Esophagus (tissue), 2 donors: Measurements from ENCODE around the gene SERPINE1. TPM values are rescaled to one million over a fixed set of nuclear protein-coding genes. Genes with fewer than 3 reads are reported as not detected.

Experiments
- H3K27ac ChIP-seq, 2 donors: one replicate each; pipeline ENCODE4 v1.5.1; 2013; ENCODE audit warnings: low read depth in 2 of 2, mild to moderate bottlenecking in 2 of 2, inconsistent platforms in 1 of 2, low read length in 1 of 2, moderate library complexity in 1 of 2
- H3K27me3 ChIP-seq, 2 donors: one replicate each; pipeline ENCODE4 v1.6.1; 2013; ENCODE audit warnings: low read length in 2 of 2, control low read depth in 1 of 2, mild to moderate bottlenecking in 1 of 2; ENCODE audit not compliant: insufficient read depth in 2 of 2, control insufficient read depth in 1 of 2
- H3K36me3 ChIP-seq, 2 donors: one replicate each; pipeline ENCODE4 v1.6.1; 2013; ENCODE audit warnings: low read length in 1 of 2; ENCODE audit not compliant: control insufficient read depth in 2 of 2, insufficient read depth in 2 of 2
- H3K4me1 ChIP-seq, 2 donors: one replicate each; pipeline ENCODE4 v1.6.1; 2013; ENCODE audit warnings: low read length in 1 of 2; ENCODE audit not compliant: control insufficient read depth in 2 of 2, insufficient read depth in 2 of 2
- H3K4me3 ChIP-seq, 2 donors: one replicate each; pipeline ENCODE4 v1.5.1; 2013; ENCODE audit warnings: low read length in 2 of 2, mild to moderate bottlenecking in 2 of 2, low read depth in 1 of 2, moderate library complexity in 1 of 2
- H3K9me3 ChIP-seq, 2 donors: one replicate each; pipeline ENCODE4 v1.6.1; 2013; ENCODE audit warnings: mild to moderate bottlenecking in 2 of 2, low read depth in 1 of 2, low read length in 1 of 2, moderate library complexity in 1 of 2; ENCODE audit not compliant: control insufficient read depth in 2 of 2, insufficient read depth in 1 of 2
- WGBS, 2 donors: extraction: QIAGEN DNeasy Blood & Tissue Kit; methylation state at CpG; one replicate each; pipeline ENCODE4 v1.1.7; 2013; 5-methylcytosine and 5-hydroxymethylcytosine counted together
- polyA plus RNA-seq, 2 donors: library from polyadenylated mRNA; stranded (reverse); fragments of 200-250 nt; gene quantifications; one replicate each; pipeline ENCODE4 v1.2.3, GENCODE V29; 2013
- donor health status: healthy with polysubstance abuse.
- donor health status: Bipolar disorder and iron deficiency.

Gene SERPINE1
- polyA plus RNA-seq, 2 donors = 0.88 to 1.3 TPM

DNA sequence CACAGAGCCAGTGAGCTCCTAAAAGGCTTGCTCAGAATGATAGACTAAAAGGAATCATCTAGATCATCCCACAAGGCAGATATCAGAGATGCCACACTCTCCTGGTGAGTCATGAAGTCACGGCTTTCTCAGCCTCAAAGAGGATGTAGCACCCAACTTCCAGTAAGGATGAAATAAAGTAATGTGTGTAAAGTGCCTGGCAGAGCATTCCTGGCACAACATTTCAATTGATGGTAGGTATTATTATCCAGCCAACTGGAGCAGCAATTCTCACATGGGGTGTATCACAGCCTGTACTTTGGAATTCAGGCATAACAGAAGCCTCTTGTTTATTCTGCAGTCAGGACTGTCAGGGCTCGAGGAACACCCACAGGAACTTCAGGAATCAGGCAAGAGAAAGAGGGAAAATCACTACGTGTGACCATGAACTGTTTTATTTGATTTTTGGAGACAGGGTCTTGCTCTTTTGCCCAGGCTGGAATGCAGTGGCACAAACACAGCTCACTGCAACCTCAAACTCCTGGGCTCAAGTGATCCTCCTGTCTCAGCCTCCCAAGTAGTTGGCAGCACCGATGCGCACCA is 58.4 kb downstream of the SERPINE1 start:
- WGBS, 2 donors = 44 to 50% methylated on average over 5 of the region's 5 CpGs
- H3K27ac ChIP-seq = no peak overlapping the region
- no peaks in the 10 kb centered on the region for H3K4me1 ChIP-seq
- H3K9me3 ChIP-seq = no peaks in the 10 kb centered on the region
- no peaks in the 10 kb centered on the region for H3K36me3 ChIP-seq
- H3K27me3 ChIP-seq = peaks cover 0 to 4% of the 10 kb centered on the region in 2 donors
- no peak overlapping the region for H3K4me3 ChIP-seq

DNA sequence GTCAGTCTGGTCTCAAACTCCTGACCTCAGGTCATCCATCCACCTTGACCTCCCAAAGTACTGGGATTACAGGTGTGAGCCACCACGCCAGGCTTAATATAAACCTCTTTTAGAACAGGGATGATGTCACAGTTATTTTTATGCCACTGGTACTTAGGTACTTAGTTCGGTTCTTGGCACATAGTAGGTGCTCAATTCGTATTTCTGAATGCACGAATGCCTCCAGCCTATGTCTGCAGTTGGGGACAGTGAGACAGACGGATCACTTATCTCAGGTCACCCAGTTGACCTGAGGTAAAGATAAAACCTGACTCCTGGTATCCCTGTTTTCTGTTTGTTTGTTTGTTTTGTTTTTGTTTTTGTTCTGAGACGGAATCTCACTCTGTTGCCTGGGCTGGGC is 59.3 kb downstream of the SERPINE1 start:
- 63 to 66% methylated on average over 6 of the region's 6 CpGs for whole genome bisulfite sequencing, 2 donors
- no peaks in the 10 kb centered on the region for H3K4me1 ChIP-seq
- H3K9me3 ChIP-seq = no peaks in the 10 kb centered on the region

DNA sequence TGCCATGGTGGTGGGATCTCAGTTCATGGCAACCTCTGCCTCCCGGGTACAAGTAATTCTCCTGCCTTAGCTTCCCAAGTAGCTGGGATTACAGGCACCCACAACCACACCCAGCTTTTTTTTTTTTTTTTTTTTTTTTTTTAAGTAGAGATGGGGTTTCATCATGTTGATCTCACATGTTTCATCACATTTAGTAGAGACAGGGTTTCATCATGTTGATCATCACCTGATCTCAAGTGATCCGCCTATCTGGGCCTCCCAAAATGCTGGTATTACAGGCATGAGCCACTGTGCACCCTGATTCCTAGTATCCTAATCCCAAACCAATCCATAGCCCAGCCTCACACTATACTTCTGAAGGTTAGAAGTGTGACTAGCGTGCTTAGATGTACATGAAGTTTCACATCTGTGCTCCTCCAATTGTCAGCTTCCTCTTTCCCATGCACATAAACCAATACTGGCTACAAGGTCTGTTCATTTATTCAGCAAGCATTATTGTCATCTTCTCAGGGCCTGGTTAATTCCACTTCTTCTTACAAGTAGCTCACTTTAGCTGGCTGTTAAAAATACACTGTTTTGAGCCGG is 60.0 kb downstream of the SERPINE1 start:
- Histone ChIP-seq H3K4me3 (no peak overlapping the region), H3K36me3 (no peaks in the 10 kb centered on the region), H3K27me3 (no peaks in the 10 kb centered on the region), H3K9me3 (no peaks in the 10 kb centered on the region), H3K4me1 (no peaks in the 10 kb centered on the region), H3K27ac (no peak overlapping the region)
- WGBS, 2 donors = 85 to 86% methylated on average over 4 of the region's 4 CpGs

More for the DNA sequence above, 59.3 kb downstream of the SERPINE1 start:
- no peaks in the 10 kb centered on the region for H3K36me3 ChIP-seq
- H3K27ac ChIP-seq = no peak overlapping the region
- no peak overlapping the region for H3K4me3 ChIP-seq
- H3K27me3 ChIP-seq = no peaks in the 10 kb centered on the region

Other genes with a start within 250 kb of the SERPINE1 start
- gene UFSP1, start 237.4 kb upstream of the SERPINE1 start, polyA plus RNA-seq = 1 to 10 TPM; 3.8 to 3.9 TPM
- gene ACHE, start 231.2 kb upstream of the SERPINE1 start, polyA plus RNA-seq = 1 to 10 TPM in 1 of 2 donors, under 1 TPM in 1; 0.52 to 1.4 TPM
- gene MUC3A, start 177.6 kb upstream of the SERPINE1 start, polyA plus RNA-seq = under 1 TPM; 0.02 to 0.04 TPM
- under 1 TPM; 0.13 to 0.28 TPM for gene MUC12, start 157.5 kb upstream of the SERPINE1 start, polyA plus RNA-seq
- gene MUC17, start 107.0 kb upstream of the SERPINE1 start, polyA plus RNA-seq = not detected
- gene TRIM56, start 41.6 kb upstream of the SERPINE1 start, polyA plus RNA-seq = 10 to 100 TPM in 1 of 2 donors, 1 to 10 TPM in 1; 6.2 to 13.5 TPM
- gene AP1S1, start 27.4 kb downstream of the SERPINE1 start, polyA plus RNA-seq = 10 to 100 TPM; 40.2 to 43.3 TPM
- gene VGF, start 38.5 kb downstream of the SERPINE1 start, polyA plus RNA-seq = under 1 TPM in 1 of 2 donors, not detected in 1; 0.01 TPM
- not detected for gene NAT16, start 53.2 kb downstream of the SERPINE1 start, polyA plus RNA-seq
- not detected for gene MOGAT3, start 73.9 kb downstream of the SERPINE1 start, polyA plus RNA-seq
- 1 to 10 TPM; 9.2 to 9.7 TPM for gene PLOD3, start 90.5 kb downstream of the SERPINE1 start, polyA plus RNA-seq
- gene ZNHIT1, start 91.1 kb downstream of the SERPINE1 start, polyA plus RNA-seq = 10 to 100 TPM; 56.0 to 73.2 TPM
- 1 to 10 TPM; 3.7 to 5.9 TPM for gene CLDN15, start 110.7 kb downstream of the SERPINE1 start, polyA plus RNA-seq
- 100 to 1,000 TPM in 1 of 2 donors, 10 to 100 TPM in 1; 70.0 to 202 TPM for gene FIS1, start 118.0 kb downstream of the SERPINE1 start, polyA plus RNA-seq
- 10 to 100 TPM in 1 of 2 donors, 1 to 10 TPM in 1; 5.4 to 10.1 TPM for gene IFT22, start 194.7 kb downstream of the SERPINE1 start, polyA plus RNA-seq
- not detected for gene COL26A1, start 235.8 kb downstream of the SERPINE1 start, polyA plus RNA-seq